CD4-positive, alpha-beta T cell treated with Interleukin-17A for 1 hour (primary cell): ENCODE results near the gene LAMP1.
A peak's percentile ranks its signal among the peaks of the same experiment; 100 is the strongest.
"Not testable (repeated sequence)": the region's sequence is repeated elsewhere in the genome, so short reads cannot be mapped to it uniquely, and the experiment has no call there.

Source experiments
- DNase-seq: peaks from one replicate; pipeline ENCODE4 v3.0.0-alpha.2; 2020

The LAMP1 gene

GRCh38 chr13:113296823-113297369 is at the start of gene LAMP1:
Gene LAMP1 (plus strand): TSS chr13:113297239. CDS start chr13:113297435, 196 bp downstream.
- peak; percentile 97 for DNase-seq

GRCh38 chr13:113252516-113253095 is 44.4 kb upstream of the LAMP1 start:
- no peak for DNase-seq

GRCh38 chr13:113257908-113258307 is 39.1 kb upstream of the LAMP1 start:
- not testable (repeated sequence) for DNase-seq

- DNase-seq: no peak
Measured at GRCh38 chr13:113258321-113259054, 38.6 kb upstream of the LAMP1 start.

- DNase-seq: no peak
Measured at GRCh38 chr13:113260996-113261395, 36.0 kb upstream of the LAMP1 start.

GRCh38 chr13:113263016-113263415 is 34.0 kb upstream of the LAMP1 start:
- DNase-seq: not testable (repeated sequence)

GRCh38 chr13:113267642-113268405 is 29.2 kb upstream of the LAMP1 start:
- DNase-seq: no peak

- DNase-seq: no peak
Measured at GRCh38 chr13:113272031-113272430, 25.0 kb upstream of the LAMP1 start.

GRCh38 chr13:113272701-113273181 is 24.3 kb upstream of the LAMP1 start:
- DNase-seq: no peak

GRCh38 chr13:113273321-113273720 is 23.7 kb upstream of the LAMP1 start:
- no peak for DNase-seq

GRCh38 chr13:113273851-113274590 is 23.0 kb upstream of the LAMP1 start:
- DNase-seq: no peak

GRCh38 chr13:113274721-113275120 is 22.3 kb upstream of the LAMP1 start:
- no peak for DNase-seq

GRCh38 chr13:113275387-113275786 is 21.7 kb upstream of the LAMP1 start:
- DNase-seq: peak; percentile 41

GRCh38 chr13:113280126-113280525 is 16.9 kb upstream of the LAMP1 start:
- DNase-seq: no peak

GRCh38 chr13:113283904-113284303 is 13.1 kb upstream of the LAMP1 start:
- no peak for DNase-seq

- no peak for DNase-seq
Measured at GRCh38 chr13:113288880-113289279, 8.2 kb upstream of the LAMP1 start.

- DNase-seq: no peak
Measured at GRCh38 chr13:113291129-113291528, 5.9 kb upstream of the LAMP1 start.

GRCh38 chr13:113292021-113292862 is 4.8 kb upstream of the LAMP1 start:
- DNase-seq: peak; percentile 16

- DNase-seq: no peak
Measured at GRCh38 chr13:113293686-113294085, 3.4 kb upstream of the LAMP1 start.

- DNase-seq: no peak
Measured at GRCh38 chr13:113295776-113296175, 1.3 kb upstream of the LAMP1 start.

- DNase-seq: peak; percentile 74
Measured at GRCh38 chr13:113297370-113298042, 467 bp downstream of the LAMP1 start.
